Astrocyte of the spinal cord (primary cell): ENCODE measurements around the gene B4GALNT3.

Source experiments
- DNase-seq: peaks from one replicate; pipeline ENCODE4 v3.0.0; 2011; ENCODE audit warnings: low read depth, low spot score
- H3K4me3 ChIP-seq: 2 replicates; pipeline ENCODE4 v1.5.1; 2011; ENCODE audit warnings: low read depth, mild to moderate bottlenecking, low read length, moderate library complexity
- in situ Hi-C: cut with HindIII; loops from 2 replicates; pipeline ENCODE4 v1.10.0; 2017; ENCODE audit warnings: low sequenced_read_pairs
- TF ChIP-seq, protein P1 (sequence below): IDR thresholded peaks from 2 replicates; pipeline ENCODE4 v1.5.1; 2012; ENCODE audit warnings: low read depth, mild to moderate bottlenecking, low read length, inconsistent platforms

The B4GALNT3 gene

DNA sequence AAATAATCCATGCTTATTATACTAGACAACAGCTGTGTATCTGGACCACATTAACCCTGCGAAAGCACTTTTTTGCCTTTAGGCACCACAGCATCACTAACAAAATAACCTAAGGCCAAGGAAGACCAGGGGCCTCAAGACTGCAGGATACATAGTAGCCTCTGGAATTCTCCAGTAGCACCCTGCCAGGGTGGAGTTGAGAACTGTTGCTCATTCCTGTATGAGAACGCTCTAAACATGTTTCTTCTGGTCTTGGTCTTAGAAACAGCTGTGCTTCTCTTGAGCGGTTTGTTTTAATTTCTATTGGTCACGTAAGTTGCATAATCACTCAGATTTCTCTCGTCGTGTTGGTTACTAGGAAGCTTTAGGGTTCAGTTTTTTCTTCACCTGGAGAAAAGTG is 7.9 kb downstream of the B4GALNT3 start:
- H3K4me3 ChIP-seq = no peak overlapping the region
- DNase-seq = no peak
- in situ Hi-C loops = no loop called here
- TF ChIP-seq, protein P1, sequence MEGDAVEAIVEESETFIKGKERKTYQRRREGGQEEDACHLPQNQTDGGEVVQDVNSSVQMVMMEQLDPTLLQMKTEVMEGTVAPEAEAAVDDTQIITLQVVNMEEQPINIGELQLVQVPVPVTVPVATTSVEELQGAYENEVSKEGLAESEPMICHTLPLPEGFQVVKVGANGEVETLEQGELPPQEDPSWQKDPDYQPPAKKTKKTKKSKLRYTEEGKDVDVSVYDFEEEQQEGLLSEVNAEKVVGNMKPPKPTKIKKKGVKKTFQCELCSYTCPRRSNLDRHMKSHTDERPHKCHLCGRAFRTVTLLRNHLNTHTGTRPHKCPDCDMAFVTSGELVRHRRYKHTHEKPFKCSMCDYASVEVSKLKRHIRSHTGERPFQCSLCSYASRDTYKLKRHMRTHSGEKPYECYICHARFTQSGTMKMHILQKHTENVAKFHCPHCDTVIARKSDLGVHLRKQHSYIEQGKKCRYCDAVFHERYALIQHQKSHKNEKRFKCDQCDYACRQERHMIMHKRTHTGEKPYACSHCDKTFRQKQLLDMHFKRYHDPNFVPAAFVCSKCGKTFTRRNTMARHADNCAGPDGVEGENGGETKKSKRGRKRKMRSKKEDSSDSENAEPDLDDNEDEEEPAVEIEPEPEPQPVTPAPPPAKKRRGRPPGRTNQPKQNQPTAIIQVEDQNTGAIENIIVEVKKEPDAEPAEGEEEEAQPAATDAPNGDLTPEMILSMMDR = no peak

DNA sequence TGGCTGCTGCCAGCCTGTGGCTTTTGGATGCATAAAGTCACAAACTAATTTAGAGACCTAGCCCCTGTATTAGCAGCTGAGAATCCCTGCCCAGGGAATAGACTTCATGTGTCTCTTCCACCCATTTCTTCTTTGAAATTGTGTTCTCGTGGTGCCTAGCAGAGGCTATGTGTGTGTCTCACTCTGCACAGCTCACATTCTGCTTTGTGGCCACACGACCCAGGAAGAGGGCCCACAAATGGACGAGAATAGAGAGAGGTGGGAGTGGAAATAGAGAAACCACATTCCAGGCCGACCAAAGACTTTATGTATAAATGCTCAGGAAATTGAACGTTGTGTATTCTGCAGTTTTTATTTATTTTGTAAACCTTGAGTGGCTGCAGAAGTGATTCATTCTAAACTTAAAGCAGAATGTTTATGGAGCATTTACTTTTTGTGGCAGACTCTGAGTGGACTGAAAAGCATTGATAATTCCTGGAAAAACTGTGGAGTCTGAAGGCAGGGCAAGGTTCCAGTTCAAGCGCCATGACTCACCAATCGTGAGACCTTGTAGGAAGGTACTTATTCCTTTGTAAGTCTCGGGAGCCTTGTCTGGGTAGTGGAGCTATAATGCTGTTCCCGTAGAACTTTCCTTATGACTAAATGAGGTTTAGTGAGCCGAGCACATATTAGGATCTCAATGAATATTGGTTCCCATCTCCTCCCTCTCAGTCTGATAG is 9.1 kb downstream of the B4GALNT3 start:
- no peak for DNase-seq
- no peak overlapping the region for H3K4me3 ChIP-seq
- in situ Hi-C loops = no loop called here
- TF ChIP-seq, protein P1 = no peak

DNA sequence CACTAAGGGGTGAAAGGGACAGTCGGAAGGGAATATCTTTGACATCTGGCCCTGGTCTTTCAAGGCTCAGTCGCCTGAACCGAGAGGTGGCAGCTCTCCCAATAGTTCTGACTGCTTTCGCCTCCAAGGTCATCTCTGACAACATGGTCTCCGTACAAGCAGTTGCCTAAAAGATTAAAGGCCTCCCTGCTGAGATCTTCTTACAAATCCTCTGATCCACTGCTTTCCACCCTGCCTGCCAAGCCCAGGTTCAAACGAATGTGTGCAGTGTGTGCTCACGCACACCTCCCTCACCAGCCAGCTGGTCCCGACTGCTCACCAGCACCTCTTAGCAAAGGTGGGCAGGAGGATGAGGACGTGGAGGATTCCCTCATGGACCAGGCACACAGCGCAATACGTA is 10.4 kb downstream of the B4GALNT3 start:
- TF ChIP-seq, protein P1 = no peak
- no peak for DNase-seq
- no peak overlapping the region for H3K4me3 ChIP-seq
- in situ Hi-C loops = no loop called here

DNA sequence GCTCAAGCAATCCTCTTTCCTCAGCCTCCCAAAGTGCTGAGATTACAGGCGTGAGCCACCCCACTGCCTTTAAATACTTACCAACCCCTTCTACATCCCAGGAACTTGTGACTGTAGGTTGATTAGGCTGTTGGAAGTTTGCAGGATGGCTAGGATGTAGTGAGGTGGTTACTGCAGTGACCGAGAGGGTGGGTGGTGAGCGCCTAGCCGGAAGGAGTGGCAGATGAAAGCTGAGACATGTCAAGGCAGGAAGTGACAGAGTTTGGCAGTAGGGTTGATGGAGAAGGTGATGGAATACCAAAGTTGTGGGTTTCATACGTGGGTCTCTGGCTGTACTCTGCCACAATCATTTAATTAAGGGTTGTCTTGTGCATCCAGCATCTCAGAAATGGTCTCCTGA is 13.5 kb downstream of the B4GALNT3 start:
- no peak overlapping the region for H3K4me3 ChIP-seq
- in situ Hi-C loops = no loop called here
- TF ChIP-seq, protein P1 = no peak
- DNase-seq = no peak

- in situ Hi-C loops = no loop called here
- H3K4me3 ChIP-seq = no peak overlapping the region
- TF ChIP-seq, protein P1 = no peak
- no peak for DNase-seq
These were observed 14.3 kb downstream of the B4GALNT3 start for GRCh38 chr12:473863-474577.

GRCh38 chr12:475286-475685 is 15.5 kb downstream of the B4GALNT3 start:
- no peak for DNase-seq
- no peak overlapping the region for H3K4me3 ChIP-seq
- in situ Hi-C loops = no loop called here
- TF ChIP-seq, protein P1 = no peak
